GM08714 (cell line): ENCODE data around the gene DTX2.
"Not testable (repeated sequence)": the region's sequence is repeated elsewhere in the genome, so short reads cannot be mapped to it uniquely, and the experiment has no call there.

Source experiments
- H3K4me3 ChIP-seq: fragments of 200-500 bp; sonication (Bioruptor generic); 2 replicates; pipeline ENCODE4 v1.5.1; 2014; ENCODE audit warnings: mild to moderate bottlenecking, low read length, inconsistent platforms
- ZNF274 ChIP-seq: IDR thresholded peaks from 2 replicates; pipeline ENCODE4 v1.6.1; 2012; ENCODE audit warnings: mild to moderate bottlenecking, low read depth, low read length

The DTX2 gene

GRCh38 chr7:76505168-76506080 lies 43.9 kb downstream of the DTX2 start:
- no peak overlapping the region for H3K4me3 ChIP-seq
- TF ChIP-seq ZNF274 = no peak

- no peak overlapping the region for H3K4me3 ChIP-seq
- no peak for TF ChIP-seq ZNF274
Measured at GRCh38 chr7:76506081-76506440, 44.6 kb downstream of the DTX2 start.

GRCh38 chr7:76506643-76507042 lies 45.1 kb downstream of the DTX2 start:
- H3K4me3 ChIP-seq = not testable (repeated sequence)

- H3K4me3 ChIP-seq = no peak overlapping the region
- no peak for TF ChIP-seq ZNF274
Measured at GRCh38 chr7:76507723-76508406, 46.4 kb downstream of the DTX2 start.

- TF ChIP-seq ZNF274 = no peak
- H3K4me3 ChIP-seq = no peak within 1 kb of the TSS
Measured at GRCh38 chr7:76509931-76510877, 48.7 kb downstream of the DTX2 start, which contains the start of gene UPK3B. Gene UPK3B (plus strand): TSS chr7:76510552. CDS start chr7:76510653, 101 bp downstream.

- H3K4me3 ChIP-seq = not testable (repeated sequence)
Measured at GRCh38 chr7:76511200-76511910, 49.8 kb downstream of the DTX2 start.

GRCh38 chr7:76511911-76512885 lies 50.7 kb downstream of the DTX2 start:
- H3K4me3 ChIP-seq = not testable (repeated sequence)

GRCh38 chr7:76512941-76513816 lies 51.7 kb downstream of the DTX2 start:
- no peak for TF ChIP-seq ZNF274

GRCh38 chr7:76513817-76514799 lies 52.6 kb downstream of the DTX2 start:
- no peak overlapping the region for H3K4me3 ChIP-seq
- TF ChIP-seq ZNF274 = no peak

More at GRCh38 chr7:76512941-76513816, 51.7 kb downstream of the DTX2 start:
- no peak overlapping the region for H3K4me3 ChIP-seq

GRCh38 chr7:76514926-76515771 lies 53.6 kb downstream of the DTX2 start:
- no peak for TF ChIP-seq ZNF274
- no peak overlapping the region for H3K4me3 ChIP-seq
